Breast epithelium (tissue), 3 donors: Measurements from ENCODE around the gene KIAA1217.

Source experiments
- CTCF ChIP-seq, 3 donors: fragments of 450-650 bp; IDR thresholded peaks; one replicate each; pipeline ENCODE4 v1.5.1; 2016 to 2017; ENCODE audit warnings: antibody characterized with exemption in 3 of 3, mild to moderate bottlenecking in 3 of 3, moderate library complexity in 3 of 3
- POLR2A ChIP-seq: fragments of 450-650 bp; IDR thresholded peaks from one replicate; pipeline ENCODE4 v1.6.1; 2016; ENCODE audit warnings: antibody characterized with exemption, mild to moderate bottlenecking, moderate library complexity
- POLR2AphosphoS5 ChIP-seq, 3 donors: sonication (generic); formaldehyde crosslinking; IDR thresholded peaks; one replicate each; pipeline ENCODE4 v1.6.1; 2017; ENCODE audit warnings: antibody characterized with exemption in 3 of 3

- no peak for TF ChIP-seq CTCF (IDR thresholded peaks at IDR 0.05)
- TF ChIP-seq POLR2A: no peak
- no peak for TF ChIP-seq POLR2AphosphoS5 (IDR thresholded peaks at IDR 0.05)
These were observed 185.7 kb downstream of the KIAA1217 start for GRCh38 chr10:24394461-24395190.
